Breast epithelium (tissue), 4 donors: ENCODE results near the gene CYP2W1. TPM values are rescaled to one million over a fixed set of nuclear protein-coding genes. Genes with fewer than 3 reads are reported as not detected.

Source experiments
- DNase-seq, 2 donors: peaks; one replicate each; pipeline ENCODE4 v3.0.0-alpha.2; 2019; ENCODE audit warnings: low spot score in 2 of 2
- H3K27ac ChIP-seq, 2 donors: fragments of 200-600 bp; sonication (generic) in 1 of 2; one replicate each; pipeline ENCODE4 v1.5.1; 2016 to 2019; ENCODE audit warnings: mild to moderate bottlenecking in 1 of 2
- H3K27me3 ChIP-seq, 2 donors: fragments of 200-600 bp; sonication (generic) in 1 of 2; one replicate each; pipeline versions ENCODE4 v1.5.1 to v1.6.0; 2017 to 2019; ENCODE audit warnings: control low read depth in 1 of 2, mild to moderate bottlenecking in 1 of 2
- H3K36me3 ChIP-seq: fragments of 200-600 bp; one replicate; pipeline ENCODE4 v1.5.1; 2019
- H3K4me1 ChIP-seq, 2 donors: fragments of 200-600 bp; sonication (generic); one replicate each; pipeline ENCODE4 v1.5.1; 2016 to 2019; ENCODE audit warnings: control low read depth in 1 of 2
- H3K4me3 ChIP-seq, 3 donors: fragments of 200-600 bp; sonication (generic); 1 replicate in 2 of 3; 2 replicates in 1 of 3; pipeline ENCODE4 v1.5.1; 2016 to 2019; ENCODE audit warnings: mild to moderate bottlenecking in 3 of 3, moderate library complexity in 2 of 3
- H3K9me3 ChIP-seq, 2 donors: fragments of 200-600 bp; sonication (generic) in 1 of 2; one replicate each; pipeline ENCODE4 v1.5.1; 2016 to 2019; ENCODE audit warnings: control low read depth in 1 of 2
- CTCF ChIP-seq, 3 donors: fragments of 450-650 bp; IDR thresholded peaks; one replicate each; pipeline ENCODE4 v1.5.1; 2016 to 2017; ENCODE audit warnings: antibody characterized with exemption in 3 of 3, mild to moderate bottlenecking in 3 of 3, moderate library complexity in 3 of 3
- POLR2A ChIP-seq: fragments of 450-650 bp; IDR thresholded peaks from one replicate; pipeline ENCODE4 v1.6.1; 2016; ENCODE audit warnings: antibody characterized with exemption, mild to moderate bottlenecking, moderate library complexity
- POLR2AphosphoS5 ChIP-seq, 3 donors: sonication (generic); formaldehyde crosslinking; IDR thresholded peaks; one replicate each; pipeline ENCODE4 v1.6.1; 2017; ENCODE audit warnings: antibody characterized with exemption in 3 of 3
- intact Hi-C: fragments of 100-400 bp; cut with DNase I; formaldehyde crosslinking; loops from one replicate; pipeline ENCODE4 v1.15.1; 2023; ENCODE audit warnings: low total_unique reads
- total RNA-seq, 3 donors: library from RNA; depleted of rRNA; stranded (reverse); fragments of >200 nt; gene quantifications; one replicate each; pipeline ENCODE4 v1.1.0, GENCODE V29; 2016

The CYP2W1 gene
- total RNA-seq, 3 donors from 2014 or later, result not detected

- TF ChIP-seq CTCF (IDR thresholded peaks at IDR 0.05), result no peak
- no peak for TF ChIP-seq POLR2A
- TF ChIP-seq POLR2AphosphoS5 (IDR thresholded peaks at IDR 0.05), result no peak
- Histone ChIP-seq H3K27me3 (no peaks in the 10 kb centered on the region), H3K9me3 (no peaks in the 10 kb centered on the region), H3K4me3 (peak overlapping the region; percentile 69 to 88 (median 81)), H3K27ac (peak overlapping the region; percentile 94 to 97), H3K36me3 (no peaks in the 10 kb centered on the region), H3K4me1 (peaks cover 0 to 10% of the 10 kb centered on the region in 2 donors)
- intact Hi-C loops, result no loop called here
- no peak for DNase-seq
These were observed 7.1 kb upstream of the CYP2W1 start for GRCh38 chr7:975702-976473.

GRCh38 chr7:976901-977325 is 6.1 kb upstream of the CYP2W1 start:
- Histone ChIP-seq H3K4me1 (peaks cover 0 to 10% of the 10 kb centered on the region in 2 donors), H3K27ac (peak overlapping the region; percentile 65 to 69), H3K4me3 (no peak overlapping the region), H3K9me3 (no peaks in the 10 kb centered on the region), H3K36me3 (no peaks in the 10 kb centered on the region), H3K27me3 (no peaks in the 10 kb centered on the region)
- no peak for DNase-seq
- TF ChIP-seq CTCF (IDR thresholded peaks at IDR 0.05), result no peak
- TF ChIP-seq POLR2A, result no peak
- no peak for TF ChIP-seq POLR2AphosphoS5 (IDR thresholded peaks at IDR 0.05)
- intact Hi-C loops, result no loop called here

GRCh38 chr7:977326-978048 is 5.5 kb upstream of the CYP2W1 start:
- Histone ChIP-seq H3K4me1 (peaks cover 0 to 10% of the 10 kb centered on the region in 2 donors), H3K27me3 (no peaks in the 10 kb centered on the region), H3K27ac (peak overlapping the region; percentile 65 to 69), H3K36me3 (no peaks in the 10 kb centered on the region), H3K9me3 (no peaks in the 10 kb centered on the region), H3K4me3 (no peak overlapping the region)
- intact Hi-C loops, result no loop called here
- DNase-seq, result peak in 1 of 2 donors; percentile 40
- no peak for TF ChIP-seq POLR2AphosphoS5 (IDR thresholded peaks at IDR 0.05)
- TF ChIP-seq POLR2A, result no peak
- TF ChIP-seq CTCF (IDR thresholded peaks at IDR 0.05), result no peak

- Histone ChIP-seq H3K36me3 (no peaks in the 10 kb centered on the region), H3K9me3 (no peaks in the 10 kb centered on the region), H3K27me3 (peaks cover 0 to 4% of the 10 kb centered on the region in 2 donors), H3K4me1 (peaks cover 0 to 10% of the 10 kb centered on the region in 2 donors), H3K27ac (peak overlapping the region in 1 of 2 donors; percentile 69), H3K4me3 (no peak overlapping the region)
- DNase-seq, result no peak
- TF ChIP-seq POLR2AphosphoS5 (IDR thresholded peaks at IDR 0.05) (no peak), CTCF (IDR thresholded peaks at IDR 0.05) (no peak), POLR2A (no peak)
- intact Hi-C loops, result no loop called here
These were observed 5.0 kb upstream of the CYP2W1 start for GRCh38 chr7:978049-978346.
